Liver (tissue), 9 donors: ENCODE data around the gene RELN. TPM values are rescaled to one million over a fixed set of nuclear protein-coding genes. Genes with fewer than 3 reads are reported as not detected.

Source experiments
- DNase-seq: peaks from one replicate; pipeline ENCODE4 v3.0.0-alpha.2; 2017; ENCODE audit warnings: low spot score
- H3K27ac ChIP-seq, 2 donors: one replicate each; pipeline ENCODE4 v1.7.0; 2013; ENCODE audit warnings: inconsistent platforms in 2 of 2, low read length in 2 of 2, control low read depth in 1 of 2, low read depth in 1 of 2, mild to moderate bottlenecking in 1 of 2
- H3K27me3 ChIP-seq, 4 donors: one replicate each; pipeline versions ENCODE4 v1.6.1 to v1.7.0; 2013; ENCODE audit warnings: low read length in 3 of 4, inconsistent platforms in 1 of 4, mild to moderate bottlenecking in 1 of 4, moderate library complexity in 1 of 4; ENCODE audit not compliant: control insufficient read depth in 4 of 4, insufficient read depth in 4 of 4
- H3K36me3 ChIP-seq, 4 donors: one replicate each; pipeline versions ENCODE4 v1.6.1 to v1.7.0; 2013; ENCODE audit warnings: low read length in 3 of 4, mild to moderate bottlenecking in 3 of 4, low read depth in 1 of 4, moderate library complexity in 1 of 4; ENCODE audit not compliant: control insufficient read depth in 4 of 4, insufficient read depth in 3 of 4
- H3K4me1 ChIP-seq, 4 donors: one replicate each; pipeline versions ENCODE4 v1.6.1 to v1.7.0; 2013; ENCODE audit warnings: low read length in 3 of 4, mild to moderate bottlenecking in 3 of 4, moderate library complexity in 1 of 4; ENCODE audit not compliant: control insufficient read depth in 4 of 4, insufficient read depth in 4 of 4
- H3K4me3 ChIP-seq, 3 donors: one replicate each; pipeline versions ENCODE4 v1.6.1 to v1.7.0; 2013; ENCODE audit warnings: low read length in 3 of 3, control low read depth in 1 of 3, low read depth in 1 of 3, mild to moderate bottlenecking in 1 of 3
- H3K9ac ChIP-seq, 2 donors: one replicate each; pipeline ENCODE4 v1.7.0; 2013; ENCODE audit warnings: low read length in 2 of 2, mild to moderate bottlenecking in 2 of 2, moderate library complexity in 2 of 2, control low read depth in 1 of 2, low read depth in 1 of 2
- H3K9me3 ChIP-seq, 4 donors: one replicate each; pipeline versions ENCODE4 v1.6.1 to v1.7.0; 2013; ENCODE audit warnings: low read length in 3 of 4; ENCODE audit not compliant: control insufficient read depth in 4 of 4
- EGR1 ChIP-seq, 2 donors: IDR thresholded peaks; 2 replicates each; pipeline ENCODE4 v1.6.1; 2016 to 2018; ENCODE audit warnings: antibody characterized with exemption in 2 of 2, low read depth in 2 of 2
- FOXA1 ChIP-seq: IDR thresholded peaks from 2 replicates; pipeline ENCODE4 v1.6.1; 2016; ENCODE audit warnings: antibody characterized with exemption
- FOXA2 ChIP-seq: IDR thresholded peaks from 2 replicates; pipeline ENCODE4 v1.6.1; 2016; ENCODE audit warnings: antibody characterized with exemption
- HNF4G ChIP-seq: IDR thresholded peaks from 2 replicates; pipeline ENCODE4 v1.6.1; 2016; ENCODE audit warnings: antibody characterized with exemption
- JUND ChIP-seq, 2 donors: IDR thresholded peaks; 2 replicates each; pipeline ENCODE4 v1.6.1; 2016; ENCODE audit warnings: antibody characterized with exemption in 2 of 2
- NR2F2 ChIP-seq: IDR thresholded peaks from 2 replicates; pipeline ENCODE4 v1.6.1; 2016; ENCODE audit warnings: antibody characterized with exemption
- RXRA ChIP-seq, 2 donors: IDR thresholded peaks; 2 replicates each; pipeline ENCODE4 v1.6.1; 2017 to 2018; ENCODE audit warnings: antibody characterized with exemption in 2 of 2, mild to moderate bottlenecking in 1 of 2
- SP1 ChIP-seq: IDR thresholded peaks from 2 replicates; pipeline ENCODE4 v1.6.1; 2018; ENCODE audit warnings: antibody characterized with exemption, mild to moderate bottlenecking
- TAF1 ChIP-seq: conservative IDR thresholded peaks from 2 replicates; pipeline ENCODE4 v1.6.1; 2016; ENCODE audit warnings: antibody characterized with exemption, mild to moderate bottlenecking
- WGBS: extraction: QIAGEN DNeasy Blood & Tissue Kit; methylation state at CpG from one replicate; pipeline ENCODE4 v1.1.7; 2013; 5-methylcytosine and 5-hydroxymethylcytosine counted together
- polyA plus RNA-seq, 2 donors: library from polyadenylated mRNA; stranded (reverse) in 1 of 2; unstranded in 1 of 2; fragments of 200-250 nt in 1 of 2; fragments of >200 nt in 1 of 2; fragmentation: Nextera tagmentation in 1 of 2; extraction: Ambion mirVana in 1 of 2; gene quantifications; one replicate each; pipeline versions ENCODE4 v1.2.1 to v1.2.3, GENCODE V29; 2013 to 2015
- total RNA-seq, 2 donors: library from RNA; depleted of rRNA; stranded (reverse); fragments of >200 nt; gene quantifications; one replicate each; pipeline ENCODE4 v1.2.3, GENCODE V29; 2014
- TF ChIP-seq, protein P1 (sequence below): IDR thresholded peaks from 2 replicates; pipeline ENCODE4 v1.6.1; 2016; ENCODE audit warnings: antibody characterized with exemption
- TF ChIP-seq, protein P2 (sequence below): fragments of 150-350 bp; IDR thresholded peaks from 2 replicates; pipeline ENCODE4 v1.5.1; 2017; ENCODE audit warnings: improper control_type of control experiment, low read depth, low read length; ENCODE audit not compliant: missing input control
- TF ChIP-seq, protein P3 (sequence below): IDR thresholded peaks from 2 replicates; pipeline ENCODE4 v1.6.1; 2016; ENCODE audit warnings: antibody characterized with exemption
- TF ChIP-seq, protein P4 (sequence below): IDR thresholded peaks from 2 replicates; pipeline ENCODE4 v1.6.1; 2016; ENCODE audit warnings: antibody characterized with exemption, mild to moderate bottlenecking
- TF ChIP-seq, protein P5 (sequence below): IDR thresholded peaks from 2 replicates; pipeline ENCODE4 v1.6.1; 2016; ENCODE audit warnings: antibody characterized with exemption
- donor health status: healthy.
- donor health status: healthy.
- donor health status: healthy.
- donor health status: healthy.
- donor health status: healthy.

The RELN gene
- total and polyA plus RNA-seq, 4 donors = 10.0 to 69.8 (median 28.4) TPM

DNA sequence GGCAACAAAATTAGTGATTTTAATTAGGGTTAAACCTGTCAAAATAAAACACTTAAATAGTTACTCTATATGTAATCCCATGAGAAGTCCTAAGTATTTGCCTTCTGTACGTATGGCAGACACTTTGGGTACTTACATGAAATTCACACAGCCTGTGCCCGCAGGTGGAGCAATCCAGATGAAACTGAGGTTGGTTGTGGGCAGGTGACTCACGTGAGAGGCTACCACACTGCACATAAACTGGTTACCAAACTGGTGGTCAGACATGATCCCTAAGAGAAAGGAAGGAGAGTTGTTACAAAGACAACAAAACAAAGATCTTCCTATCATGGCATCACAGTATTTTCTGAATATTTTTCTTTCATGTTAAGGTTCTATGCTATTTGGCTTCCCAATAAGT, 156.1 kb downstream of the RELN start:
- TF ChIP-seq EGR1 (IDR thresholded peaks at IDR 0.05; ENCODE audit: low read depth in 2 of 2) (no peak), RXRA (IDR thresholded peaks at IDR 0.05) (no peak), TAF1 (no peak), NR2F2 (no peak), FOXA1 (no peak), SP1 (no peak), HNF4G (no peak), FOXA2 (no peak), JUND (IDR thresholded peaks at IDR 0.05) (no peak)
- TF ChIP-seq, protein P1, sequence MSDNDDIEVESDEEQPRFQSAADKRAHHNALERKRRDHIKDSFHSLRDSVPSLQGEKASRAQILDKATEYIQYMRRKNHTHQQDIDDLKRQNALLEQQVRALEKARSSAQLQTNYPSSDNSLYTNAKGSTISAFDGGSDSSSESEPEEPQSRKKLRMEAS = no peak
- TF ChIP-seq, protein P2, sequence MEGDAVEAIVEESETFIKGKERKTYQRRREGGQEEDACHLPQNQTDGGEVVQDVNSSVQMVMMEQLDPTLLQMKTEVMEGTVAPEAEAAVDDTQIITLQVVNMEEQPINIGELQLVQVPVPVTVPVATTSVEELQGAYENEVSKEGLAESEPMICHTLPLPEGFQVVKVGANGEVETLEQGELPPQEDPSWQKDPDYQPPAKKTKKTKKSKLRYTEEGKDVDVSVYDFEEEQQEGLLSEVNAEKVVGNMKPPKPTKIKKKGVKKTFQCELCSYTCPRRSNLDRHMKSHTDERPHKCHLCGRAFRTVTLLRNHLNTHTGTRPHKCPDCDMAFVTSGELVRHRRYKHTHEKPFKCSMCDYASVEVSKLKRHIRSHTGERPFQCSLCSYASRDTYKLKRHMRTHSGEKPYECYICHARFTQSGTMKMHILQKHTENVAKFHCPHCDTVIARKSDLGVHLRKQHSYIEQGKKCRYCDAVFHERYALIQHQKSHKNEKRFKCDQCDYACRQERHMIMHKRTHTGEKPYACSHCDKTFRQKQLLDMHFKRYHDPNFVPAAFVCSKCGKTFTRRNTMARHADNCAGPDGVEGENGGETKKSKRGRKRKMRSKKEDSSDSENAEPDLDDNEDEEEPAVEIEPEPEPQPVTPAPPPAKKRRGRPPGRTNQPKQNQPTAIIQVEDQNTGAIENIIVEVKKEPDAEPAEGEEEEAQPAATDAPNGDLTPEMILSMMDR = no peak
- TF ChIP-seq, protein P3, sequence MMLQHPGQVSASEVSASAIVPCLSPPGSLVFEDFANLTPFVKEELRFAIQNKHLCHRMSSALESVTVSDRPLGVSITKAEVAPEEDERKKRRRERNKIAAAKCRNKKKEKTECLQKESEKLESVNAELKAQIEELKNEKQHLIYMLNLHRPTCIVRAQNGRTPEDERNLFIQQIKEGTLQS = no peak
- TF ChIP-seq, protein P4, sequence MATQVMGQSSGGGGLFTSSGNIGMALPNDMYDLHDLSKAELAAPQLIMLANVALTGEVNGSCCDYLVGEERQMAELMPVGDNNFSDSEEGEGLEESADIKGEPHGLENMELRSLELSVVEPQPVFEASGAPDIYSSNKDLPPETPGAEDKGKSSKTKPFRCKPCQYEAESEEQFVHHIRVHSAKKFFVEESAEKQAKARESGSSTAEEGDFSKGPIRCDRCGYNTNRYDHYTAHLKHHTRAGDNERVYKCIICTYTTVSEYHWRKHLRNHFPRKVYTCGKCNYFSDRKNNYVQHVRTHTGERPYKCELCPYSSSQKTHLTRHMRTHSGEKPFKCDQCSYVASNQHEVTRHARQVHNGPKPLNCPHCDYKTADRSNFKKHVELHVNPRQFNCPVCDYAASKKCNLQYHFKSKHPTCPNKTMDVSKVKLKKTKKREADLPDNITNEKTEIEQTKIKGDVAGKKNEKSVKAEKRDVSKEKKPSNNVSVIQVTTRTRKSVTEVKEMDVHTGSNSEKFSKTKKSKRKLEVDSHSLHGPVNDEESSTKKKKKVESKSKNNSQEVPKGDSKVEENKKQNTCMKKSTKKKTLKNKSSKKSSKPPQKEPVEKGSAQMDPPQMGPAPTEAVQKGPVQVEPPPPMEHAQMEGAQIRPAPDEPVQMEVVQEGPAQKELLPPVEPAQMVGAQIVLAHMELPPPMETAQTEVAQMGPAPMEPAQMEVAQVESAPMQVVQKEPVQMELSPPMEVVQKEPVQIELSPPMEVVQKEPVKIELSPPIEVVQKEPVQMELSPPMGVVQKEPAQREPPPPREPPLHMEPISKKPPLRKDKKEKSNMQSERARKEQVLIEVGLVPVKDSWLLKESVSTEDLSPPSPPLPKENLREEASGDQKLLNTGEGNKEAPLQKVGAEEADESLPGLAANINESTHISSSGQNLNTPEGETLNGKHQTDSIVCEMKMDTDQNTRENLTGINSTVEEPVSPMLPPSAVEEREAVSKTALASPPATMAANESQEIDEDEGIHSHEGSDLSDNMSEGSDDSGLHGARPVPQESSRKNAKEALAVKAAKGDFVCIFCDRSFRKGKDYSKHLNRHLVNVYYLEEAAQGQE = no peak
- TF ChIP-seq, protein P5, sequence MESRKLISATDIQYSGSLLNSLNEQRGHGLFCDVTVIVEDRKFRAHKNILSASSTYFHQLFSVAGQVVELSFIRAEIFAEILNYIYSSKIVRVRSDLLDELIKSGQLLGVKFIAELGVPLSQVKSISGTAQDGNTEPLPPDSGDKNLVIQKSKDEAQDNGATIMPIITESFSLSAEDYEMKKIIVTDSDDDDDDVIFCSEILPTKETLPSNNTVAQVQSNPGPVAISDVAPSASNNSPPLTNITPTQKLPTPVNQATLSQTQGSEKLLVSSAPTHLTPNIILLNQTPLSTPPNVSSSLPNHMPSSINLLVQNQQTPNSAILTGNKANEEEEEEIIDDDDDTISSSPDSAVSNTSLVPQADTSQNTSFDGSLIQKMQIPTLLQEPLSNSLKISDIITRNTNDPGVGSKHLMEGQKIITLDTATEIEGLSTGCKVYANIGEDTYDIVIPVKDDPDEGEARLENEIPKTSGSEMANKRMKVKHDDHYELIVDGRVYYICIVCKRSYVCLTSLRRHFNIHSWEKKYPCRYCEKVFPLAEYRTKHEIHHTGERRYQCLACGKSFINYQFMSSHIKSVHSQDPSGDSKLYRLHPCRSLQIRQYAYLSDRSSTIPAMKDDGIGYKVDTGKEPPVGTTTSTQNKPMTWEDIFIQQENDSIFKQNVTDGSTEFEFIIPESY = no peak
- WGBS = 89% methylated on average over 3 of the region's 3 CpGs
- H3K9ac ChIP-seq = no peak overlapping the region
- no peaks in the 10 kb centered on the region for H3K4me1 ChIP-seq
- H3K4me3 ChIP-seq = no peak overlapping the region
- DNase-seq = no peak
- H3K27me3 ChIP-seq = no peaks in the 10 kb centered on the region
- no peaks in the 10 kb centered on the region for H3K9me3 ChIP-seq
- H3K27ac ChIP-seq = no peak overlapping the region
- H3K36me3 ChIP-seq = no peaks in the 10 kb centered on the region

DNA sequence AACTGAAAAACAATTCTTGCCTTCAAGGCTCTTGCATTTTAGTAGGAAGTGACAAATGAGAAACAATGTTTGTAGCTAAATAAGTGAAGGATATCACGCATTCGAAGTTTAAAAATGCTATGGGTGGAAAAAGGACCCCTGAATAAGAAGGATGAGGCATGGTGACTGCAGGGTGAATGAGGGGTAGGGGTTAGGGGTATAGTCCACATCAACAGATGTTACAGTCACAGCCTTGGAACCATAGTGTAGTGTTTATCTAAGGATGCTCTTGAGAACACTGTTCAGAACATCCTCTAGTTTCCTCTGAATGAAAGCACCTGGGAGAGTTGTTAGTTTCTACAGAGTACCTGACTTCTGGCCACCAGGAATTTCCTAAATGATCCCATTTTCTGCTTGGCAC, 157.0 kb downstream of the RELN start:
- H3K27ac ChIP-seq = no peak overlapping the region
- no peak overlapping the region for H3K9ac ChIP-seq
- TF ChIP-seq, protein P2 = no peak
- TF ChIP-seq SP1 = no peak
- H3K4me3 ChIP-seq = no peak overlapping the region
- DNase-seq = no peak
- no peaks in the 10 kb centered on the region for H3K9me3 ChIP-seq
- no peaks in the 10 kb centered on the region for H3K4me1 ChIP-seq
- 72% methylated on average over 2 of the region's 2 CpGs for WGBS
- no peaks in the 10 kb centered on the region for H3K27me3 ChIP-seq
- no peaks in the 10 kb centered on the region for H3K36me3 ChIP-seq
